Caco-2 (cell line): ENCODE data around the gene SLC29A3. TPM values are rescaled to one million over a fixed set of nuclear protein-coding genes. Genes with fewer than 3 reads are reported as not detected.

Source experiments
- BruUV-seq: library from RNA; stranded (reverse); fragments of 400-500 nt; replicated peaks from 2 replicates; lab custom pipeline; 2021; lab: Mats Ljungman, UMichigan
- CTCF ChIA-PET: fragments of 300-600 bp; sonication (Branson Sonifier 250); formaldehyde crosslinking; loops from one replicate; lab custom pipeline; 2022; ENCODE audit warnings: antibody characterized with exemption; lab: Charles Lee
- POLR2A ChIA-PET: fragments of 300-600 bp; sonication (Branson Sonifier 250); formaldehyde crosslinking; loops from one replicate; lab custom pipeline; 2022; ENCODE audit warnings: antibody characterized with exemption; lab: Charles Lee
- DNase-seq, 2 experiments: peaks; one replicate each; pipeline versions ENCODE4 v3.0.0 to v3.0.0-alpha.2; 2020 to 2022
- H3K27me3 ChIP-seq: replicated peaks from 2 replicates; pipeline ENCODE4 v1.6.0; 2011; ENCODE audit warnings: low read length; ENCODE audit not compliant: control insufficient read depth, insufficient read depth
- H3K36me3 ChIP-seq: 2 replicates; pipeline ENCODE4 v1.5.1; 2011; ENCODE audit warnings: low read length; ENCODE audit not compliant: control insufficient read depth, insufficient read depth
- H3K4me1 ChIP-seq: fragments of 250-450 bp; sonication (Bioruptor Pico); 2 replicates; pipeline ENCODE4 v1.5.1; 2020; ENCODE audit warnings: mild to moderate bottlenecking
- H3K4me3 ChIP-seq: 2 replicates; pipeline ENCODE4 v1.5.1; 2011; ENCODE audit warnings: low read depth, mild to moderate bottlenecking, control low read depth, low read length
- H3K9me3 ChIP-seq: fragments of 250-450 bp; sonication (Bioruptor Pico); 2 replicates; pipeline ENCODE4 v1.5.1; 2020; ENCODE audit warnings: mild to moderate bottlenecking, moderate library complexity
- H3K27ac Mint-ChIP-seq: one replicate; pipeline ENCODE4 v1.8.0; 2022; ENCODE audit warnings: mixed read lengths; ENCODE audit not compliant: unreplicated experiment
- H3K27me3 Mint-ChIP-seq: one replicate; pipeline ENCODE4 v1.8.0; 2022; ENCODE audit warnings: mixed read lengths; ENCODE audit not compliant: insufficient read depth, unreplicated experiment
- H3K36me3 Mint-ChIP-seq: one replicate; pipeline ENCODE4 v1.8.0; 2022; ENCODE audit warnings: mild to moderate bottlenecking, mixed read lengths; ENCODE audit not compliant: insufficient read depth, unreplicated experiment
- H3K4me1 Mint-ChIP-seq: one replicate; pipeline ENCODE4 v1.8.0; 2022; ENCODE audit warnings: low read depth, mixed read lengths; ENCODE audit not compliant: unreplicated experiment
- H3K4me3 Mint-ChIP-seq: one replicate; pipeline ENCODE4 v1.8.0; 2022; ENCODE audit warnings: mild to moderate bottlenecking, moderate library complexity, mixed read lengths; ENCODE audit not compliant: unreplicated experiment
- H3K9me3 Mint-ChIP-seq: one replicate; pipeline ENCODE4 v1.8.0; 2022; ENCODE audit warnings: mixed read lengths; ENCODE audit not compliant: unreplicated experiment
- CTCF ChIP-seq, 2 experiments: fragments of 200-600 bp in 1 of 2; IDR thresholded peaks; 1 replicate in 1 of 2; 2 replicates in 1 of 2; pipeline versions ENCODE4 v1.5.1 to v1.8.0; 2011 to 2022; ENCODE audit warnings: antibody characterized with exemption in 1 of 2, control low read depth in 1 of 2, inconsistent platforms in 1 of 2, low read depth in 1 of 2, low read length in 1 of 2, mild to moderate bottlenecking in 1 of 2, moderate library complexity in 1 of 2; ENCODE audit not compliant: insufficient read depth in 1 of 2, severe bottlenecking in 1 of 2, unreplicated experiment in 1 of 2
- intact Hi-C: fragments of 100-400 bp; cut with micrococcal nuclease; formaldehyde crosslinking; loops from one replicate; pipeline ENCODE4 v1.10.0; 2022; ENCODE audit not compliant: unreplicated experiment
- total RNA-seq: library from RNA; stranded (reverse); gene quantifications from 2 replicates; pipeline ENCODE4 v1.2.3, GENCODE V29; 2022

The SLC29A3 gene
- total RNA-seq, 1 experiment from 2014 or later: 20.7 TPM

- no peak overlapping the region for H3K4me3 ChIP-seq
- no TSS peak for BruUV-seq
- Mint-ChIP-seq H3K27me3 (no peaks in the 10 kb centered on the region), H3K9me3 (no peaks in the 10 kb centered on the region), H3K4me1 (peaks cover 7% of the 10 kb centered on the region), H3K36me3 (peaks cover 12% of the 10 kb centered on the region), H3K27ac (no peak overlapping the region), H3K4me3 (no peak overlapping the region)
- intact Hi-C loops: no loop called here
- DNase-seq: no peak
- H3K36me3 ChIP-seq: no peaks in the 10 kb centered on the region
- ChIA-PET POLR2A (no interaction called here), CTCF (no interaction called here)
- TF ChIP-seq CTCF (IDR thresholded peaks at IDR 0.05; ENCODE audit: insufficient read depth in 1 of 2, low read depth in 1 of 2, low read length in 1 of 2, severe bottlenecking in 1 of 2, unreplicated experiment in 1 of 2): no peak
- H3K9me3 ChIP-seq: no peaks in the 10 kb centered on the region
- H3K4me1 ChIP-seq: peaks cover 10% of the 10 kb centered on the region
- no peaks in the 10 kb centered on the region for H3K27me3 ChIP-seq
These were observed 6.2 kb downstream of the SLC29A3 start for GRCh38 chr10:71325267-71325666.

DNA sequence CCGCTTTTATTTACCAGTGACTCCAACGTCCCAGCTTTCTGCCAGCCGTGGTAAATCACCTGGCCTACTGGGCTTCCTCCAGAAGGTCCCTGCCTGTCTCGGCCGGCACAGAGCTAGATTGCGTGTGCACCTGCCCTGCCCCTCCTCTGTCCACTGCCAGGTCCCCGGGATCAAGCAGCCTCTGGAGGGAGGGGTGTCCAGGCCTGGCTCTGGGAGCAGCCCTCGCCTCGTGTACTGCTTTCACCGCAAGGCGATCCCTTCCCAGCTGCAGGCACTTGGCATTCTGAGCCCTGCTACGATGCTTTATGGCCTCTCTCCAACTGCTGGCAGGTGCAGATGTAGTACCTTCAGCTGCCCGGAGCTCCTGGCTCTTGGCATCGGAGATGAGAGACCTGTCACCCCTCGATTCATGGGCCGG, 7.4 kb downstream of the SLC29A3 start:
- peaks cover 12% of the 10 kb centered on the region for H3K36me3 Mint-ChIP-seq
- H3K27ac Mint-ChIP-seq: no peak overlapping the region
- H3K36me3 ChIP-seq: no peaks in the 10 kb centered on the region
- intact Hi-C loops: no loop called here
- no peaks in the 10 kb centered on the region for H3K9me3 Mint-ChIP-seq
- ChIA-PET POLR2A (no interaction called here), CTCF (no interaction called here)
- peaks cover 7% of the 10 kb centered on the region for H3K4me1 Mint-ChIP-seq
- H3K4me3 ChIP-seq: no peak overlapping the region
- H3K27me3 Mint-ChIP-seq: no peaks in the 10 kb centered on the region
- H3K4me3 Mint-ChIP-seq: no peak overlapping the region
- no TSS peak for BruUV-seq
- no peak for DNase-seq
- no peak for TF ChIP-seq CTCF (IDR thresholded peaks at IDR 0.05; ENCODE audit: insufficient read depth in 1 of 2, low read depth in 1 of 2, low read length in 1 of 2, severe bottlenecking in 1 of 2, unreplicated experiment in 1 of 2)
- peaks cover 4% of the 10 kb centered on the region; the same call in 1 of the 2 replicates for H3K4me1 ChIP-seq
- no peaks in the 10 kb centered on the region for H3K9me3 ChIP-seq
- no peaks in the 10 kb centered on the region for H3K27me3 ChIP-seq

- no peak for DNase-seq
- TF ChIP-seq CTCF (IDR thresholded peaks at IDR 0.05; ENCODE audit: insufficient read depth in 1 of 2, low read depth in 1 of 2, low read length in 1 of 2, severe bottlenecking in 1 of 2, unreplicated experiment in 1 of 2): no peak
- H3K4me3 ChIP-seq: no peak overlapping the region
- Mint-ChIP-seq H3K9me3 (no peaks in the 10 kb centered on the region), H3K4me1 (peaks cover 25% of the 10 kb centered on the region), H3K4me3 (no peak overlapping the region), H3K36me3 (no peaks in the 10 kb centered on the region), H3K27me3 (no peaks in the 10 kb centered on the region), H3K27ac (no peak overlapping the region)
- POLR2A ChIA-PET: no interaction called here
- no peaks in the 10 kb centered on the region for H3K36me3 ChIP-seq
- no peaks in the 10 kb centered on the region for H3K27me3 ChIP-seq
- H3K9me3 ChIP-seq: no peaks in the 10 kb centered on the region
- CTCF ChIA-PET: interaction anchor here (0.9 kb wide), 1 partner anchor 11 kb away, joined by 3 read pairs; no protein-coding TSS in a partner anchor
- H3K4me1 ChIP-seq: peaks cover 28% of the 10 kb centered on the region
- intact Hi-C loops: no loop called here
- no TSS peak for BruUV-seq
These were observed 11.8 kb downstream of the SLC29A3 start for GRCh38 chr10:71330789-71331404.
